GM19193 (cell line): ENCODE data around the gene NRXN2.

Experiments
- POLR2A ChIP-seq: IDR thresholded peaks from 4 replicates; pipeline ENCODE4 v1.6.1; 2011; ENCODE audit not compliant: insufficient read depth, insufficient read length; ENCODE audit errors: extremely low read depth

The NRXN2 gene

DNA sequence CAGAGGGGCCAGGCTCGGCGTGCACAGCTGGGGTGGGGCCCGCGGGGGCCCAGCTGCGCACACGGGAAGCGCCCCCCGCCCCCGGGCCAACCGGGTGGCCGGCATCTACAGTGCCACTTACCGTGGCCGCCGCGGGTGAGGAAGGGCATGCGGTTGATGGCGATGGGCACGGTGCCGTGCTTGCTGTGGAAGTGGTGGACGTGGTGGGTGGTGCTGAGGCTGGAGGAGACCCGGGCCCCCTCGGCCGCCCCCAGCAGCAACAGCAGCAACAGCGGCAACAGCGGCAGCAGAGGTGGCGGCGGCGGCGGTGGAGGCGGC is 80.6 kb downstream of the NRXN2 start:
- TF ChIP-seq POLR2A: no peak

- no peak for TF ChIP-seq POLR2A
Measured at GRCh38 chr11:64641596-64642417, 81.2 kb downstream of the NRXN2 start.

DNA sequence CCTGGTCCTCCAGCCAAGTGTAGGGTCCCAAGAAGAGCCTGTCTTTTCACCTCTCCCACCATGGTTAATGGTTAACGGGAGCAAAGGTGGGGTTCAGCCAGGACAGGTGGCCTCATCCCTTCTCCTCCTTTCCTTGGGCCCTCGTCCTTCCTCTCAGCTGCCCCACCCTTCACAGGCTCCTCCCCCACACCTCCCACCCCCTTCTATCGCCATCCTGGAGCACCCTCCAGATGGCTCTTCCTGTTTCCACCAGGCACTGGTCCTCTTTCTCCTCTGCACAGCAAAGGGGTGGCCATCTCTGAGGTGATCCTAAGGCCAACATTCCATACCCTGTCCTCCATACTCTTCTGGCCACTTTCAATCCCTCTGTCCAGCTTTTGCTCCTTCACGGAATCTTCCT is 83.1 kb downstream of the NRXN2 start:
- no peak for TF ChIP-seq POLR2A

GRCh38 chr11:64638829-64639228 is 84.2 kb downstream of the NRXN2 start:
- TF ChIP-seq POLR2A: no peak

- no peak for TF ChIP-seq POLR2A
Measured at GRCh38 chr11:64638018-64638665, 84.9 kb downstream of the NRXN2 start.

DNA sequence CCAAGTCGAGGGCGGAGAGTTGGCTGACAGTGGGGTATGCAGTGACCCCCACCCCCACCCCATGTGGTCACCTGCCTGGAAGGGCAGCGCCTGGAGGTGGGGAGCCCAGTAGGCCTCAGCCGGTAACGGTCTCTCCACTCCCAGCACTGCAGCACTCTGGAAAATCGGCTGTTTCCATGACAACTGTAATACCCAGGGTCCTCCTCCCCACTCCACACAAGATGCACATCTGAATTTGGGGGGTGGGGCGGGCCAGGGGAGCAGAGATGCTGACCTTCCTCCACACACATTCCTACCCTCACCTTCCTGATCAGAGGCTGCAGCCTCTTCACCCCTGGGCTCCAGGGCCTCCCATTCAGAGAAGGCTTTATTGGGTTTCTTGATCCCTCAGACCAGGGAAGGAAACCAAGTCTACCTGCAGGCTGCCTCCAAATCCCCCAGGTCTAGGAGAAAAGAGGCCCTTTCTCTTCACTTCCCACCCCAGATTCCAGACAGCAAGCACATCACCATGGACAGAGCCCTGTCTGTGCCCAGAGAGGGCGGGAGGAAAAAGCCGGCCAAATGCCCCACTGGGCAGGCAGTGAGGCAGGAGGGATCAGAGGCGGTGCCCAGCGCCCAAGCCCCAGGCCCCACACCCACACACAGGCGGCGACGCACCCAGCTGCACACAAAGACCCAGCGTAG is 85.5 kb downstream of the NRXN2 start:
- no peak for TF ChIP-seq POLR2A

GRCh38 chr11:64633555-64634159 is 89.3 kb downstream of the NRXN2 start:
- TF ChIP-seq POLR2A: no peak

DNA sequence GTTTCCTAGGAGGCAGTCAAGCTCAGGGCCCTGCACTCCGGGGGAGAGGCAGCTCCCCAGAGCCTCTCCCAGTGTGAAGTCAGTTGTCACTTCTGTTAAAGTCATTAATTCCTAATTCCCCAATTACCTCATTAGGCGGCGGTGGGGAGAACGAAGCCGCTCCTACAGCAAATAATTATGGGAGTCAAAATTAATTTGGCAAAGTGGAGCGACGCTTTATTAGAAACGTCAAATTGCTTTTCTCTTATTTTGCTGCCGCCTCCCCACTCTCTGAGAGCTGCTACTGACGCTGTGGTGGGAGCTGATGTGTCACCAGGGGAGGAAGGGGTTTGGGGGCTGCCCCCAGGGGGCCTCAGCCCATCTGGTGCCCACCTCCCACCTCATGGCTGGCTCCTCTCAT is 90.3 kb downstream of the NRXN2 start:
- no peak for TF ChIP-seq POLR2A

DNA sequence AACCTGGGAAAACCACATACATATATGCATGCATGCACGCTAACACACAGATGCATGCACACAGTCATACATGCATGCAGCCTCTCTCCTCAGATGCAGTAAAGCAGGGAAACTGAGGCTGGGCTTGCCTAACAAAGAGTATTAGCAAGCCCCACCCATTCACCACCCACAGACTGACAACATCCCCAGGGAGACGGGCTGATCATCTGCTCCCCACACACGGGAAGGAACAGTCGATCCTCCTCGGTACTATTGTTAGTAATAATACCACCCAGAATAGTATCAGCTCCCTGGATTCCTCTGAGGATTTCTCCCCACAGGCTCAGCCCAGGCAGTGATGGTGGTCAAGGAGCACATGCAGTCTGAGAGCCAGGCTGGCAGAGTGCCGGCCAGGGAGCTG is 90.8 kb downstream of the NRXN2 start:
- no peak for TF ChIP-seq POLR2A

GRCh38 chr11:64631675-64632074 is 91.3 kb downstream of the NRXN2 start:
- TF ChIP-seq POLR2A: no peak

DNA sequence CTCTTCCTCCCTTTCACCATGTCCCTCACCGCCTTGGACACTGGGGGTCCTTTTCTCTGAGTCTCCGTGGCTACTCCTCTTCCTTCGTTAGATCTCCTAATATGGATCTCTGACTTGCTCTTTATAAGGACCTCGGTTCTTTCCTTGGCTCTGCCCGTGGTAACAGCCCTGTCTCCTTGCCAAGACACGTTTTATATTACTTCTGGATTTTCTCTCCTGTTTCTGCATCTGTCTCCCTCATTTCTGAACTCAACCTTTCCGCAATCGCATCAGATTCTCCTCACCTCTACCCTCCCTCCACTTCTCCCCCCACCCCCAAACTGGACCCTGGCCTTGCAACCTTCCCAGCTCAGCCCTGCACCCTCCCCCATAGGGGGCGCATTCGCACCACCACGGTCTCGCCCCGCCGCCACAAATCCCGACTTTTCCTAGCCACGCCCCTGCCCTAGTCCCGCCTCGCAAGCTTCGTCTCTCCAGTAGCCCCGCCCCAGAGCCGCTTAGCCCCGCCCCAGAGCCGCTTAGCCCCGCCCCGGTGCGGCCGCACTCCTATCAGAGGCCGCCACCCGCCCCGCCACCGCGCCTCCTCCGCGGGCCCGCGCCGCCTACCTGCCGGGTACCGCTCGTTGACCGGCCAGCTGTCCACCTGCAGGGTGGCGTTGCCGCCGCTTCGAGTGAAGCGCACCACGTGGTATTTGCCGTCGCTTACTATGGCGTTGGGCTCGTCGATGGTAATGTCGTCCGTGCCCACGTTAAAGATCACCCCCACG is 93.0 kb downstream of the NRXN2 start:
- TF ChIP-seq POLR2A: no peak

DNA sequence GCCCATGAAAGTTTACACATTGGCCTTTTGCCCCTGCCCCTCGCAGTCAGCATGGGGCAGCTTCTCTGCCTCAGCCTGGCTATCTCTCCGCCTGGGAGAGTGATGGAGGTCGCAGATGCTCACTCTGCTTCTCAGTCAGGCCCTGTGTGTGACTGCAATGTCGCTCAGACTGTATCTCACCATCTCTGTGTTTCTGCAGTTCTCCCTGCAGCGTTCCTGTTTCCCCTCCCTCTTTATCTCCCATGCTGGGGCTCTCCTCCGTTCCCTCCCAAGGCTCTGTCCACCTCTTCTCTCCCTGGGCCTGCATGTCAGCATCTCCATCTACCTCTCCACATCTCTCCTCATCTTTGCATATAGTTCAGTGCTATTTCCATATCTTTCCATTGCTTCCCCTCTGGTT is 93.9 kb downstream of the NRXN2 start:
- no peak for TF ChIP-seq POLR2A

DNA sequence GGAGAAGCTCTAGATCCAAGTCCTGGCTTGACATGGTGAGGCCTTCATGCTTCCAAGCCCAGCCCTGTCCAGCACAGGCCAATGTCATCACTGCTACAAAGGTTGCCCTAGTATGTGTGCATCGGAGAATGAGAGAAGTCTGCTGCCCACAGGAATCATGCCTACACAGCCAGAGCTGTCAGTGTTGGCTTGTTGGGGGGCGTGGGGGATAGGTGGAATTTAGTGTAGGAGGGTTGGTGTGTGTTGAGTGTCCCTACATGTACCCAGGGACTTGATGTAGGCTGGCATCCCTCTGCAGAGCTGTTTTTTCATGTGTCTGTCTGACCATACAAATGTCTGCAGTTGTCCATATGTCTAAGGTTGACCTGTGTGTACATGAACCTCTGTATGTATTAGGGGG is 94.4 kb downstream of the NRXN2 start:
- TF ChIP-seq POLR2A: no peak

GRCh38 chr11:64627371-64627770 is 95.6 kb downstream of the NRXN2 start:
- no peak for TF ChIP-seq POLR2A

- TF ChIP-seq POLR2A: no peak
Measured at GRCh38 chr11:64626637-64627036, 96.4 kb downstream of the NRXN2 start.

- no peak for TF ChIP-seq POLR2A
Measured at GRCh38 chr11:64624883-64625481, 98.0 kb downstream of the NRXN2 start.
